GM12878 (cell line): ENCODE results near the gene S100G. TPM values are rescaled to one million over a fixed set of nuclear protein-coding genes. Genes with fewer than 3 reads are reported as not detected.
"Not testable (repeated sequence)": the region's sequence is repeated elsewhere in the genome, so short reads cannot be mapped to it uniquely, and the experiment has no call there.

ENCODE experiments used
- ATAC-seq: fragments of 200-7000 bp; cut with Tn5 transposase; 3 replicates; pipeline ENCODE4 v1.9.1; 2020; ENCODE audit warnings: mild to moderate bottlenecking, moderate library complexity
- BruUV-seq: library from RNA; stranded (reverse); fragments of 400-500 nt; replicated peaks from 2 replicates; lab custom pipeline; 2021; lab: Mats Ljungman, UMichigan
- CTCF ChIA-PET: fragments of 300-600 bp; sonication (Branson Sonifier 250); formaldehyde crosslinking; extraction: SDS; loops from one replicate; lab custom pipeline; 2021; ENCODE audit warnings: inconsistent platforms; lab: Yijun Ruan, JAX
- POLR2A ChIA-PET: fragments of 350-600 bp; formaldehyde crosslinking; extraction: SDS; loops from one replicate; lab custom pipeline; 2021; ENCODE audit warnings: inconsistent platforms; lab: Charles Lee
- RAD21 ChIA-PET: fragments of 300-600 bp; sonication (Branson Sonifier 250); formaldehyde crosslinking; loops from one replicate; lab custom pipeline; 2023; ENCODE audit warnings: antibody characterized with exemption; ENCODE audit not compliant: unreplicated experiment; lab: Charles Lee
- SMC1A ChIA-PET: fragments of 300-600 bp; sonication (Branson Sonifier 250); formaldehyde crosslinking; loops from one replicate; lab custom pipeline; 2023; ENCODE audit not compliant: unreplicated experiment, uncharacterized antibody; lab: Charles Lee
- DNase-seq: peaks from one replicate; pipeline ENCODE4 v3.0.0-alpha.2; 2011; ENCODE audit warnings: low read depth, low spot score
- FAIRE-seq: peaks from 3 replicates; lab custom pipeline; 2011; peaks lifted over from hg19 to GRCh38; lab: Jason Lieb, UNC
- H2AFZ ChIP-seq: 2 replicates; pipeline ENCODE4 v1.6.0; 2011; ENCODE audit warnings: low read depth, low read length, control low read depth; ENCODE audit not compliant: control insufficient read depth
- H3K27ac ChIP-seq: 2 replicates; pipeline ENCODE4 v1.5.1; 2011; ENCODE audit warnings: control low read depth; ENCODE audit not compliant: control insufficient read depth, insufficient read depth
- H3K27me3 ChIP-seq, 2 experiments: replicated peaks in 1 of 2; 2 replicates each; pipeline versions ENCODE4 v1.6.0 to v1.6.1; 2011; ENCODE audit warnings: low read length in 1 of 2; ENCODE audit not compliant: control insufficient read depth in 2 of 2, insufficient read depth in 2 of 2
- H3K36me3 ChIP-seq, 2 experiments: 2 replicates each; pipeline ENCODE4 v1.5.1; 2011; ENCODE audit warnings: low read length in 1 of 2; ENCODE audit not compliant: control insufficient read depth in 2 of 2, insufficient read depth in 2 of 2
- H3K4me1 ChIP-seq: 2 replicates; pipeline ENCODE4 v1.6.1; 2011; ENCODE audit warnings: mild to moderate bottlenecking, low read length, moderate library complexity, mixed read lengths; ENCODE audit not compliant: control insufficient read depth, insufficient read depth
- H3K4me2 ChIP-seq: 2 replicates; pipeline ENCODE4 v1.6.0; 2011; ENCODE audit warnings: control low read depth; ENCODE audit not compliant: control insufficient read depth, insufficient read depth
- H3K4me3 ChIP-seq: fragments of 200-600 bp; sonication (generic); 2 replicates; pipeline ENCODE4 v1.5.1; 2016
- H3K79me2 ChIP-seq: 2 replicates; pipeline ENCODE4 v1.6.0; 2011; ENCODE audit warnings: low read length; ENCODE audit not compliant: control insufficient read depth, insufficient read depth
- H3K9ac ChIP-seq: 2 replicates; pipeline ENCODE4 v1.8.0; 2011; ENCODE audit warnings: low read length, control low read depth, mixed read lengths; ENCODE audit not compliant: control insufficient read depth, insufficient read depth
- H3K9me3 ChIP-seq: replicated peaks from 3 replicates; pipeline ENCODE4 v1.5.1; 2011; ENCODE audit warnings: mild to moderate bottlenecking, low read length; ENCODE audit not compliant: control insufficient read depth, insufficient read depth
- H4K20me1 ChIP-seq: 2 replicates; pipeline ENCODE4 v1.6.0; 2011; ENCODE audit not compliant: control insufficient read depth, insufficient read depth
- BMI1 ChIP-seq: fragments of 450-650 bp; IDR thresholded peaks from 2 replicates; pipeline ENCODE4 v1.6.1; 2016; ENCODE audit warnings: mild to moderate bottlenecking, moderate library complexity, borderline replicate concordance
- EGR1 ChIP-seq, 2 experiments: IDR thresholded peaks; 1 replicate in 1 of 2; 2 replicates in 1 of 2; pipeline ENCODE4 v1.6.1; 2011 to 2012; ENCODE audit warnings: low read depth in 2 of 2, low read length in 2 of 2, borderline replicate concordance in 1 of 2, mild to moderate bottlenecking in 1 of 2, moderate library complexity in 1 of 2
- LARP7 ChIP-seq: fragments of 450-650 bp; IDR thresholded peaks from 2 replicates; pipeline ENCODE4 v1.6.1; 2017; ENCODE audit warnings: mild to moderate bottlenecking
- NR2C1 ChIP-seq: fragments of 450-650 bp; IDR thresholded peaks from 2 replicates; pipeline ENCODE4 v1.6.1; 2017; ENCODE audit warnings: antibody characterized with exemption, mild to moderate bottlenecking, moderate library complexity
- NR2F1 ChIP-seq: fragments of 450-650 bp; conservative IDR thresholded peaks from 2 replicates; pipeline ENCODE4 v1.6.1; 2017; ENCODE audit warnings: mild to moderate bottlenecking
- PAX5 ChIP-seq: IDR thresholded peaks from 2 replicates; pipeline ENCODE4 v1.6.1; 2011; ENCODE audit warnings: low read depth, low read length, borderline replicate concordance
- SMC3 ChIP-seq: IDR thresholded peaks from 2 replicates; pipeline ENCODE4 v1.6.1; 2011; ENCODE audit warnings: low read length, improper control_type of control experiment, borderline replicate concordance
- SUPT20H ChIP-seq: IDR thresholded peaks from 2 replicates; pipeline ENCODE4 v1.6.1; 2011; ENCODE audit warnings: low read depth, mild to moderate bottlenecking, low read length, moderate library complexity, borderline replicate concordance; ENCODE audit not compliant: control insufficient read depth
- TAF1 ChIP-seq: IDR thresholded peaks from 2 replicates; pipeline ENCODE4 v1.6.1; 2011; ENCODE audit warnings: mild to moderate bottlenecking, low read depth, low read length, borderline replicate concordance
- TCF7 ChIP-seq: IDR thresholded peaks from 2 replicates; pipeline ENCODE4 v1.6.1; 2014; ENCODE audit warnings: antibody characterized with exemption, borderline replicate concordance
- YBX1 ChIP-seq: fragments of 450-650 bp; IDR thresholded peaks from 2 replicates; pipeline ENCODE4 v1.6.1; 2016; ENCODE audit warnings: antibody characterized with exemption
- WGBS: methylation state at CpG from one replicate; pipeline ENCODE4 v1.1.6; 2016; ENCODE audit warnings: low lambda C conversion rate; ENCODE audit not compliant: insufficient replicate concordance, insufficient coverage; ENCODE audit errors: missing lambda C conversion rate; 5-methylcytosine and 5-hydroxymethylcytosine counted together
- in situ Hi-C: fragments of 300-500 bp; cut with MboI; formaldehyde crosslinking; loops from 9 replicates; pipeline ENCODE4 v1.14.3; 2018; ENCODE audit warnings: mixed read lengths
- intact Hi-C: fragments of 100-400 bp; cut with micrococcal nuclease; formaldehyde crosslinking; loops from one replicate; pipeline ENCODE4 v1.14.2; 2022; ENCODE audit not compliant: unreplicated experiment
- polyA plus RNA-seq, 11 experiments: library from polyadenylated mRNA; depleted of rRNA in 4 of 11; unstranded in 6 of 11; stranded (reverse) in 5 of 11; fragments of >200 nt; fragmentation: Nextera tagmentation in 4 of 11; fragmentation: Illumina TruSeq in 1 of 11; extraction: Ambion mirVana in 4 of 11; extraction: Trizol in 1 of 11; gene quantifications; 1 replicate in 1 of 11; 2 replicates in 10 of 11; pipeline versions ENCODE4 v1.2.1 to v1.2.3, GENCODE V29; 2011 to 2016; ENCODE audit warnings: inconsistent platforms in 2 of 11, missing spikeins in 2 of 11, low read depth in 1 of 11
- total RNA-seq, 4 experiments: library from RNA; depleted of rRNA in 3 of 4; stranded (reverse); fragments of >200 nt in 3 of 4; fragmentation: Illumina TruSeq in 1 of 4; extraction: Trizol in 1 of 4; gene quantifications; 2 replicates each; pipeline versions ENCODE4 v1.2.1 to v1.2.3, GENCODE V29; 2013 to 2021
- TF ChIP-seq, protein P1 (sequence below): fragments of 150-350 bp; IDR thresholded peaks from 2 replicates; pipeline ENCODE4 v1.6.1; 2014; ENCODE audit warnings: mild to moderate bottlenecking, low read depth, low read length
- TF ChIP-seq, protein P2 (sequence below): fragments of 450-650 bp; IDR thresholded peaks from 2 replicates; pipeline ENCODE4 v1.6.1; 2017; ENCODE audit warnings: mild to moderate bottlenecking
- TF ChIP-seq, protein P3 (sequence below): fragments of 450-650 bp; IDR thresholded peaks from 2 replicates; pipeline ENCODE4 v1.6.1; 2017; ENCODE audit warnings: antibody characterized with exemption, mild to moderate bottlenecking, moderate library complexity

The S100G gene
- total and polyA plus RNA-seq, 10 of the 15 experiments (the other 5 are each of a cell fraction or from before 2014, with no cell fraction given), result not detected

DNA sequence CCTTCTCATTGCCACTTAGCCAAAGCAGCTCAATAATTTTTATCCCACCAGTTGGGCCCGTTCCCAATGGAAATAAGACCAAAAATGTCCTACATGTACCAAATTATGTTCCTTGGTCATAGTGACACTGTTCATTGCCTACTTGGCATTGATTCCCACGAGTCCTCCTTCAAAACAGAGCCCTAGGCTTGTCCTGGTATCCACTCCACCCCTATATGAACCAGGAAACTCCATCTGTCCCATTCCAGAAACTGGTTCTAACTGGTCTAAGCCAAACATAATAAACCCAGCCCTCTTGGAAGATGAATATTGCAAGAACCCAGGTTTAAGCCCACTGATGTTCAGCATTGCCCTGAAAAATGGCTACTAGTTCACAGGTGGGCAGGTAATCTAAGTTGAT is 30.9 kb upstream of the S100G start:
- Histone ChIP-seq H4K20me1 (no peaks in the 10 kb centered on the region), H3K9ac (no peak overlapping the region), H3K9me3 (no peaks in the 10 kb centered on the region), H3K27me3 (no peaks in the 10 kb centered on the region; a peak in 1 of 4 replicates)
- in situ Hi-C loops, result no loop called here
- TF ChIP-seq YBX1, result no peak
- TF ChIP-seq TAF1, result no peak
- TF ChIP-seq BMI1, result no peak
- TF ChIP-seq SUPT20H, result no peak
- no peak for TF ChIP-seq LARP7
- no peak for TF ChIP-seq NR2C1
- TF ChIP-seq TCF7, result no peak
- TF ChIP-seq, protein P1, sequence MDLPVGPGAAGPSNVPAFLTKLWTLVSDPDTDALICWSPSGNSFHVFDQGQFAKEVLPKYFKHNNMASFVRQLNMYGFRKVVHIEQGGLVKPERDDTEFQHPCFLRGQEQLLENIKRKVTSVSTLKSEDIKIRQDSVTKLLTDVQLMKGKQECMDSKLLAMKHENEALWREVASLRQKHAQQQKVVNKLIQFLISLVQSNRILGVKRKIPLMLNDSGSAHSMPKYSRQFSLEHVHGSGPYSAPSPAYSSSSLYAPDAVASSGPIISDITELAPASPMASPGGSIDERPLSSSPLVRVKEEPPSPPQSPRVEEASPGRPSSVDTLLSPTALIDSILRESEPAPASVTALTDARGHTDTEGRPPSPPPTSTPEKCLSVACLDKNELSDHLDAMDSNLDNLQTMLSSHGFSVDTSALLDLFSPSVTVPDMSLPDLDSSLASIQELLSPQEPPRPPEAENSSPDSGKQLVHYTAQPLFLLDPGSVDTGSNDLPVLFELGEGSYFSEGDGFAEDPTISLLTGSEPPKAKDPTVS, result no peak
- TF ChIP-seq, protein P2, sequence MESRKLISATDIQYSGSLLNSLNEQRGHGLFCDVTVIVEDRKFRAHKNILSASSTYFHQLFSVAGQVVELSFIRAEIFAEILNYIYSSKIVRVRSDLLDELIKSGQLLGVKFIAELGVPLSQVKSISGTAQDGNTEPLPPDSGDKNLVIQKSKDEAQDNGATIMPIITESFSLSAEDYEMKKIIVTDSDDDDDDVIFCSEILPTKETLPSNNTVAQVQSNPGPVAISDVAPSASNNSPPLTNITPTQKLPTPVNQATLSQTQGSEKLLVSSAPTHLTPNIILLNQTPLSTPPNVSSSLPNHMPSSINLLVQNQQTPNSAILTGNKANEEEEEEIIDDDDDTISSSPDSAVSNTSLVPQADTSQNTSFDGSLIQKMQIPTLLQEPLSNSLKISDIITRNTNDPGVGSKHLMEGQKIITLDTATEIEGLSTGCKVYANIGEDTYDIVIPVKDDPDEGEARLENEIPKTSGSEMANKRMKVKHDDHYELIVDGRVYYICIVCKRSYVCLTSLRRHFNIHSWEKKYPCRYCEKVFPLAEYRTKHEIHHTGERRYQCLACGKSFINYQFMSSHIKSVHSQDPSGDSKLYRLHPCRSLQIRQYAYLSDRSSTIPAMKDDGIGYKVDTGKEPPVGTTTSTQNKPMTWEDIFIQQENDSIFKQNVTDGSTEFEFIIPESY, result no peak
- TF ChIP-seq, protein P3, sequence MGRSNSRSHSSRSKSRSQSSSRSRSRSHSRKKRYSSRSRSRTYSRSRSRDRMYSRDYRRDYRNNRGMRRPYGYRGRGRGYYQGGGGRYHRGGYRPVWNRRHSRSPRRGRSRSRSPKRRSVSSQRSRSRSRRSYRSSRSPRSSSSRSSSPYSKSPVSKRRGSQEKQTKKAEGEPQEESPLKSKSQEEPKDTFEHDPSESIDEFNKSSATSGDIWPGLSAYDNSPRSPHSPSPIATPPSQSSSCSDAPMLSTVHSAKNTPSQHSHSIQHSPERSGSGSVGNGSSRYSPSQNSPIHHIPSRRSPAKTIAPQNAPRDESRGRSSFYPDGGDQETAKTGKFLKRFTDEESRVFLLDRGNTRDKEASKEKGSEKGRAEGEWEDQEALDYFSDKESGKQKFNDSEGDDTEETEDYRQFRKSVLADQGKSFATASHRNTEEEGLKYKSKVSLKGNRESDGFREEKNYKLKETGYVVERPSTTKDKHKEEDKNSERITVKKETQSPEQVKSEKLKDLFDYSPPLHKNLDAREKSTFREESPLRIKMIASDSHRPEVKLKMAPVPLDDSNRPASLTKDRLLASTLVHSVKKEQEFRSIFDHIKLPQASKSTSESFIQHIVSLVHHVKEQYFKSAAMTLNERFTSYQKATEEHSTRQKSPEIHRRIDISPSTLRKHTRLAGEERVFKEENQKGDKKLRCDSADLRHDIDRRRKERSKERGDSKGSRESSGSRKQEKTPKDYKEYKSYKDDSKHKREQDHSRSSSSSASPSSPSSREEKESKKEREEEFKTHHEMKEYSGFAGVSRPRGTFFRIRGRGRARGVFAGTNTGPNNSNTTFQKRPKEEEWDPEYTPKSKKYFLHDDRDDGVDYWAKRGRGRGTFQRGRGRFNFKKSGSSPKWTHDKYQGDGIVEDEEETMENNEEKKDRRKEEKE, result no peak
- TF ChIP-seq NR2F1, result no peak
- no peak for TF ChIP-seq PAX5
- no peak for TF ChIP-seq EGR1 (IDR thresholded peaks at IDR 0.05; ENCODE audit: borderline replicate concordance in 1 of 2, low read depth in 2 of 2, low read length in 2 of 2)
- no peak for TF ChIP-seq SMC3
- TF ChIP-seq, all 136 proteins: peak for 0
- Histone ChIP-seq H3K27ac (no peak overlapping the region), H3K36me3 (no peaks in the 10 kb centered on the region), H3K4me3 (no peak overlapping the region), H2AFZ (no peak overlapping the region), H3K79me2 (no peaks in the 10 kb centered on the region), H3K4me2 (no peak overlapping the region), H3K4me1 (no peaks in the 10 kb centered on the region)
- FAIRE-seq (no peak), ATAC-seq (no peak), DNase-seq (no peak)
- POLR2A ChIA-PET, result no interaction called here
- RAD21 ChIA-PET, result no interaction called here
- WGBS, result 55% methylated on average over 2 of the region's 2 CpGs
- CTCF ChIA-PET, result no interaction called here
- no TSS peak for BruUV-seq
- intact Hi-C loops, result no loop called here
- SMC1A ChIA-PET, result no interaction called here

DNA sequence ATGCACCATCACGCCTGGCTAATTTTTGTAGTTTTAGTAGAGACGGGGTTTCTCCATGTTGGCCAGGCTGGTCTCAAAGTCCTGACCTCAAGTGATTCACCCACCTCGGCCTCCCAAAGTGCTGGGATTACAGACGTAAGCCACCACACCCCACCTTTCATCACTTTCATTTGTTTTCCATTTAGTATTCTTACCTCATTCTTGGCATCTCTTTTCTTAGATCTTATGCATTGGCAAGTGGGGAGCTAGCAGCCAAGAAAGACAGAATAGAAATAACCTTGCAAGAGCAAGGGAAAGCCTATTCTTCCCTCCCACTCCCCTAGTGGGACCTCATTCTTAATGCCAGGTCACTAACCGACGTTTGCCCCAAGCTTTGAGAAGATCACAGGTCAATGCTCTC is 21.4 kb upstream of the S100G start:
- H2AFZ ChIP-seq, FAIRE-seq, H3K4me3 ChIP-seq, POLR2A ChIA-PET, ATAC-seq, BruUV-seq, H4K20me1 ChIP-seq, H3K79me2 ChIP-seq, H3K9ac ChIP-seq, SMC1A ChIA-PET, H3K27ac ChIP-seq, H3K4me1 ChIP-seq, DNase-seq, CTCF ChIA-PET, H3K4me2 ChIP-seq, in situ Hi-C loops, H3K9me3 ChIP-seq, H3K36me3 ChIP-seq, RAD21 ChIA-PET, intact Hi-C loops, H3K27me3 ChIP-seq: not testable (repeated sequence)
- 79% methylated on average over 6 of the region's 6 CpGs for WGBS
